H1 (cell line): ENCODE measurements around the gene CCNA1. TPM values are rescaled to one million over a fixed set of nuclear protein-coding genes. Genes with fewer than 3 reads are reported as not detected.

Source experiments
- CTCF ChIA-PET: fragments of 300-600 bp; sonication (Branson Sonifier 250); formaldehyde crosslinking; loops from one replicate; lab custom pipeline; 2021; ENCODE audit not compliant: partially characterized antibody; lab: Charles Lee
- POLR2A ChIA-PET: fragments of 300-600 bp; sonication (Branson Sonifier 250); formaldehyde crosslinking; loops from one replicate; lab custom pipeline; 2021; ENCODE audit warnings: inconsistent platforms; ENCODE audit not compliant: partially characterized antibody; lab: Charles Lee
- DNase-seq, 2 experiments: peaks; one replicate each; pipeline versions ENCODE4 v3.0.0 to v3.0.0-alpha.2; 2010 to 2022; ENCODE audit warnings: low spot score in 2 of 2, low read depth in 1 of 2, mixed read lengths in 1 of 2
- FAIRE-seq: peaks from 2 replicates; lab custom pipeline; 2011; peaks lifted over from hg19 to GRCh38; lab: Jason Lieb, UNC
- H2AFZ ChIP-seq: 2 replicates; pipeline ENCODE4 v1.8.1; 2012; ENCODE audit warnings: low read length, inconsistent platforms
- H2AK5ac ChIP-seq: 2 replicates; pipeline ENCODE4 v1.6.1; 2013; ENCODE audit warnings: low read depth, low read length
- H2BK120ac ChIP-seq: replicated peaks from 2 replicates; pipeline ENCODE3; 2013; ENCODE audit warnings: low read depth, low read length, inconsistent platforms
- H2BK12ac ChIP-seq: 2 replicates; pipeline ENCODE4 v1.6.1; 2013; ENCODE audit warnings: low read depth, low read length
- H2BK15ac ChIP-seq: 2 replicates; pipeline ENCODE4 v1.6.1; 2013; ENCODE audit warnings: low read length
- H2BK20ac ChIP-seq: 2 replicates; pipeline ENCODE4 v1.6.1; 2013; ENCODE audit warnings: low read length
- H2BK5ac ChIP-seq: 2 replicates; pipeline ENCODE4 v1.6.1; 2013; ENCODE audit warnings: low read depth, low read length
- H3K14ac ChIP-seq: 2 replicates; pipeline ENCODE4 v1.6.1; 2013; ENCODE audit warnings: inconsistent platforms; ENCODE audit not compliant: insufficient read length
- H3K18ac ChIP-seq: 2 replicates; pipeline ENCODE4 v1.6.1; 2013; ENCODE audit warnings: low read length; ENCODE audit errors: extremely low read depth
- H3K23ac ChIP-seq: 2 replicates; pipeline ENCODE4 v1.6.1; 2013; ENCODE audit warnings: inconsistent platforms; ENCODE audit not compliant: insufficient read length
- H3K23me2 ChIP-seq: 2 replicates; pipeline ENCODE4 v1.6.1; 2013; ENCODE audit warnings: low read depth, low read length
- H3K27ac ChIP-seq: 2 replicates; pipeline ENCODE4 v1.6.1; 2011; ENCODE audit warnings: low read depth, low read length, inconsistent platforms
- H3K27me3 ChIP-seq, 4 experiments: replicated peaks in 1 of 4; 1 replicate in 1 of 4; 2 replicates in 3 of 4; pipeline versions ENCODE4 v1.6.1 to v1.8.1; 2011 to 2013; ENCODE audit warnings: low read length in 3 of 4, mild to moderate bottlenecking in 3 of 4, inconsistent platforms in 2 of 4, mixed read lengths in 2 of 4, moderate library complexity in 1 of 4; ENCODE audit not compliant: control insufficient read depth in 3 of 4, insufficient read depth in 3 of 4; ENCODE audit errors: extremely low read depth in 1 of 4
- H3K36me3 ChIP-seq, 4 experiments: 2 replicates each; pipeline versions ENCODE4 v1.6.1 to v1.8.1; 2011 to 2013; ENCODE audit warnings: mild to moderate bottlenecking in 4 of 4, low read length in 3 of 4, moderate library complexity in 2 of 4, control low read depth in 1 of 4, inconsistent platforms in 1 of 4; ENCODE audit not compliant: insufficient read depth in 4 of 4, control insufficient read depth in 2 of 4
- H3K4ac ChIP-seq: replicated peaks from 2 replicates; pipeline ENCODE3; 2013; ENCODE audit warnings: low read length, low read depth, mixed read lengths, inconsistent platforms; ENCODE audit not compliant: insufficient read length
- H3K4me1 ChIP-seq, 4 experiments: replicated peaks in 1 of 4; 1 replicate in 1 of 4; 2 replicates in 3 of 4; pipeline versions ENCODE4 v1.6.1 to v1.8.1; 2011 to 2013; ENCODE audit warnings: low read length in 3 of 4, inconsistent platforms in 2 of 4, mixed read lengths in 1 of 4; ENCODE audit not compliant: insufficient read depth in 4 of 4, control insufficient read depth in 3 of 4
- H3K4me2 ChIP-seq, 2 experiments: 2 replicates each; pipeline versions ENCODE4 v1.6.1 to v1.8.1; 2011 to 2013; ENCODE audit warnings: low read depth in 2 of 2, low read length in 2 of 2, control low read depth in 1 of 2, inconsistent platforms in 1 of 2, mild to moderate bottlenecking in 1 of 2; ENCODE audit not compliant: insufficient read depth in 1 of 2
- H3K4me3 ChIP-seq, 4 experiments: fragments of 200-600, 300-600 bp in 1 of 4; sonication (generic), shearing (Covaris generic), sonication (Bioruptor Twin) in 1 of 4; 2 replicates each; pipeline versions ENCODE4 v1.5.1 to v1.8.1; 2011 to 2016; ENCODE audit warnings: low read length in 4 of 4, low read depth in 3 of 4, control low read depth in 2 of 4, inconsistent platforms in 2 of 4, mild to moderate bottlenecking in 2 of 4, mixed read lengths in 1 of 4, moderate library complexity in 1 of 4; ENCODE audit not compliant: insufficient read depth in 2 of 4; ENCODE audit errors: extremely low read depth in 1 of 4
- H3K56ac ChIP-seq: replicated peaks from 2 replicates; pipeline ENCODE3; 2013; ENCODE audit warnings: low read depth, mild to moderate bottlenecking, mixed read lengths, low read length, inconsistent platforms; ENCODE audit not compliant: insufficient read length
- H3K79me1 ChIP-seq: 2 replicates; pipeline ENCODE4 v1.6.1; 2013; ENCODE audit warnings: low read depth, low read length, control low read depth
- H3K79me2 ChIP-seq, 2 experiments: 2 replicates each; pipeline versions ENCODE4 v1.6.1 to v1.8.1; 2012 to 2013; ENCODE audit warnings: low read length in 2 of 2, mild to moderate bottlenecking in 2 of 2, inconsistent platforms in 1 of 2; ENCODE audit not compliant: insufficient read depth in 2 of 2, control insufficient read depth in 1 of 2
- H3K9ac ChIP-seq, 4 experiments: replicated peaks in 1 of 4; 1 replicate in 1 of 4; 2 replicates in 3 of 4; pipeline versions ENCODE4 v1.6.1 to v1.8.1; 2011 to 2013; ENCODE audit warnings: low read depth in 3 of 4, low read length in 3 of 4, control low read depth in 2 of 4, mild to moderate bottlenecking in 2 of 4, moderate library complexity in 2 of 4, inconsistent platforms in 1 of 4; ENCODE audit errors: extremely low read depth in 1 of 4
- H3K9me3 ChIP-seq, 2 experiments: 2 replicates each; pipeline versions ENCODE4 v1.6.1 to v1.8.1; 2012 to 2013; ENCODE audit warnings: mild to moderate bottlenecking in 2 of 2, moderate library complexity in 2 of 2, control low read depth in 1 of 2, inconsistent platforms in 1 of 2, low read depth in 1 of 2, low read length in 1 of 2, mixed read lengths in 1 of 2; ENCODE audit not compliant: insufficient read depth in 2 of 2
- H4K20me1 ChIP-seq, 2 experiments: replicated peaks in 1 of 2; 2 replicates each; pipeline versions ENCODE3 to v1.8.1; 2011 to 2013; ENCODE audit warnings: inconsistent platforms in 2 of 2, low read length in 2 of 2, mild to moderate bottlenecking in 1 of 2; ENCODE audit not compliant: insufficient read depth in 2 of 2, control insufficient read depth in 1 of 2
- H4K5ac ChIP-seq: 2 replicates; pipeline ENCODE4 v1.6.1; 2013; ENCODE audit warnings: low read length, low read depth, mixed read lengths, inconsistent platforms; ENCODE audit not compliant: insufficient read length
- H4K8ac ChIP-seq: 2 replicates; pipeline ENCODE4 v1.8.0; 2013; ENCODE audit warnings: mild to moderate bottlenecking, moderate library complexity, low read length, inconsistent platforms; ENCODE audit not compliant: insufficient read depth; ENCODE audit errors: extremely low read depth
- H4K91ac ChIP-seq: replicated peaks from 2 replicates; pipeline ENCODE3; 2013; ENCODE audit warnings: low read length, mixed read lengths, inconsistent platforms; ENCODE audit not compliant: insufficient read length
- CHD1 ChIP-seq: IDR thresholded peaks from 2 replicates; pipeline ENCODE4 v1.6.1; 2012; ENCODE audit warnings: low read depth, low read length, improper control_type of control experiment
- CREB1 ChIP-seq: IDR thresholded peaks from 2 replicates; pipeline ENCODE4 v1.6.1; 2012; ENCODE audit warnings: inconsistent platforms
- EGR1 ChIP-seq: IDR thresholded peaks from 2 replicates; pipeline ENCODE4 v1.6.1; 2011; ENCODE audit warnings: low read depth, low read length, borderline replicate concordance
- KDM5A ChIP-seq: fragments of 200-600 bp; IDR thresholded peaks from 2 replicates; pipeline ENCODE4 v1.7.1; 2012; ENCODE audit warnings: mild to moderate bottlenecking, low read length, inconsistent platforms, mixed read lengths
- NANOG ChIP-seq: IDR thresholded peaks from 2 replicates; pipeline ENCODE4 v1.6.1; 2011; ENCODE audit warnings: low read length, low read depth, mild to moderate bottlenecking, inconsistent platforms; ENCODE audit not compliant: insufficient read depth, poor library complexity, severe bottlenecking
- NRF1 ChIP-seq: IDR thresholded peaks from 2 replicates; pipeline ENCODE4 v1.6.1; 2011; ENCODE audit warnings: mild to moderate bottlenecking, low read depth, low read length, improper control_type of control experiment
- POLR2AphosphoS5 ChIP-seq: IDR thresholded peaks from 2 replicates; pipeline ENCODE4 v1.6.1; 2011; ENCODE audit warnings: low read depth, low read length
- POU5F1 ChIP-seq: IDR thresholded peaks from 2 replicates; pipeline ENCODE4 v1.6.1; 2011; ENCODE audit warnings: low read depth, mild to moderate bottlenecking, low read length, moderate library complexity
- RBBP5 ChIP-seq: IDR thresholded peaks from 2 replicates; pipeline ENCODE4 v1.7.1; 2012; ENCODE audit warnings: low read depth, mild to moderate bottlenecking, inconsistent platforms, low read length, moderate library complexity, borderline replicate concordance
- RNF2 ChIP-seq: fragments of 200-900, 300-1000 bp; sonication (generic); IDR thresholded peaks from 2 replicates; pipeline ENCODE4 v1.7.1; 2016; ENCODE audit warnings: borderline replicate concordance, low read depth, mild to moderate bottlenecking, antibody characterized with exemption, low read length; ENCODE audit not compliant: poor library complexity, severe bottlenecking; ENCODE audit errors: missing control alignments
- SP1 ChIP-seq: IDR thresholded peaks from 2 replicates; pipeline ENCODE4 v1.6.1; 2011; ENCODE audit warnings: low read depth, low read length
- SP4 ChIP-seq: IDR thresholded peaks from 2 replicates; pipeline ENCODE4 v1.6.1; 2012; ENCODE audit warnings: low read length, inconsistent platforms
- ZNF274 ChIP-seq: IDR thresholded peaks from 2 replicates; pipeline ENCODE4 v1.7.0; 2012; ENCODE audit warnings: low read length, borderline replicate concordance; ENCODE audit errors: extremely low read depth
- WGBS, 2 experiments: shearing (Covaris generic) in 1 of 2; methylation state at CpG; one replicate each; pipeline versions ENCODE4 v1.1.6 to v1.1.7; 2013 to 2015; ENCODE audit warnings: low lambda C conversion rate in 2 of 2, mixed read lengths in 2 of 2, inconsistent platforms in 1 of 2, low coverage in 1 of 2, missing lambda C conversion rate in 1 of 2; ENCODE audit not compliant: insufficient replicate concordance in 2 of 2, insufficient coverage in 1 of 2, insufficient read length in 1 of 2; ENCODE audit errors: extremely low coverage in 1 of 2, missing lambda C conversion rate in 1 of 2; 5-methylcytosine and 5-hydroxymethylcytosine counted together
- polyA plus RNA-seq, 7 experiments: library from polyadenylated mRNA; depleted of rRNA in 3 of 7; stranded (reverse) in 5 of 7; unstranded in 2 of 7; fragments of >200 nt in 5 of 7; fragments of 200-250 nt in 2 of 7; gene quantifications; 1 replicate in 5 of 7; 2 replicates in 1 of 7; 4 replicates in 1 of 7; pipeline versions ENCODE4 v1.2.1 to v1.2.3, GENCODE V29; 2011 to 2013; ENCODE audit warnings: missing spikeins in 2 of 7, mixed read lengths in 2 of 7
- total RNA-seq: library from RNA; stranded (reverse); fragmentation: NEBNext Ultra II Directional; extraction: Animal tissue kit (Norgen Biotek cat#: 25700); gene quantifications from 2 replicates; pipeline ENCODE4 v1.2.1, GENCODE V29; 2021
- TF ChIP-seq, protein P1 (sequence below): IDR thresholded peaks from 2 replicates; pipeline ENCODE4 v1.6.1; 2011; ENCODE audit warnings: low read length, improper control_type of control experiment

CCNA1 gene
- total and polyA plus RNA-seq, 2 of the 8 experiments (the other 6 are each of a cell fraction or from before 2014, with no cell fraction given): 2.2 to 4.1 TPM

GRCh38 chr13:36417331-36417730, 15.0 kb upstream of the CCNA1 start:
- CTCF ChIA-PET: interaction anchor here (0.8 to 3.5 kb wide), 5 partner anchors 17 to 441 kb away, joined by 3 to 15 read pairs (median 4); no protein-coding TSS in a partner anchor
- no peak overlapping the region for H3K23ac ChIP-seq
- no peak overlapping the region for H2BK12ac ChIP-seq
- H3K56ac ChIP-seq: no peak overlapping the region
- H3K4me3 ChIP-seq: no peak overlapping the region
- H4K91ac ChIP-seq: no peak overlapping the region
- no peak overlapping the region for H2BK120ac ChIP-seq
- no peak overlapping the region for H3K14ac ChIP-seq
- POLR2A ChIA-PET: interaction anchor here (1.0 kb wide), 1 partner anchor 583 kb away, joined by 3 read pairs; the partner anchor contains the start of gene EXOSC8
- no peaks in the 10 kb centered on the region for H4K20me1 ChIP-seq
- DNase-seq (no peak), FAIRE-seq (no peak)
- H3K27ac ChIP-seq: no peak overlapping the region
- no peak overlapping the region for H4K5ac ChIP-seq
- H3K9ac ChIP-seq: no peak overlapping the region
- no peak overlapping the region for H2AK5ac ChIP-seq
- no peaks in the 10 kb centered on the region for H3K23me2 ChIP-seq
- H4K8ac ChIP-seq: no peak overlapping the region
- H2BK15ac ChIP-seq: no peak overlapping the region
- no peaks in the 10 kb centered on the region for H3K27me3 ChIP-seq
- H2BK5ac ChIP-seq: no peak overlapping the region
- no peaks in the 10 kb centered on the region for H3K4me1 ChIP-seq
- H3K4me2 ChIP-seq: no peak overlapping the region
- H3K79me2 ChIP-seq: no peaks in the 10 kb centered on the region
- no peak overlapping the region for H3K4ac ChIP-seq
- H3K9me3 ChIP-seq: no peaks in the 10 kb centered on the region
- no peak overlapping the region for H3K18ac ChIP-seq
- no peak overlapping the region for H2AFZ ChIP-seq
- H3K36me3 ChIP-seq: no peaks in the 10 kb centered on the region
- no peak overlapping the region for H2BK20ac ChIP-seq
- WGBS, 2 experiments: 84% methylated on average over 2 of the region's 2 CpGs; no CpG with 5 or more reads in 1 of the 2 experiments
- no peaks in the 10 kb centered on the region for H3K79me1 ChIP-seq
- no peak for TF ChIP-seq NRF1
- TF ChIP-seq POU5F1: no peak
- no peak for TF ChIP-seq SP1
- no peak for TF ChIP-seq POLR2AphosphoS5
- no peak for TF ChIP-seq RBBP5
- TF ChIP-seq CREB1: no peak
- TF ChIP-seq KDM5A: no peak
- TF ChIP-seq EGR1: no peak
- no peak for TF ChIP-seq NANOG
- no peak for TF ChIP-seq RNF2
- no peak for TF ChIP-seq SP4
- no peak for TF ChIP-seq CHD1
- TF ChIP-seq ZNF274: no peak
- TF ChIP-seq, protein P1, sequence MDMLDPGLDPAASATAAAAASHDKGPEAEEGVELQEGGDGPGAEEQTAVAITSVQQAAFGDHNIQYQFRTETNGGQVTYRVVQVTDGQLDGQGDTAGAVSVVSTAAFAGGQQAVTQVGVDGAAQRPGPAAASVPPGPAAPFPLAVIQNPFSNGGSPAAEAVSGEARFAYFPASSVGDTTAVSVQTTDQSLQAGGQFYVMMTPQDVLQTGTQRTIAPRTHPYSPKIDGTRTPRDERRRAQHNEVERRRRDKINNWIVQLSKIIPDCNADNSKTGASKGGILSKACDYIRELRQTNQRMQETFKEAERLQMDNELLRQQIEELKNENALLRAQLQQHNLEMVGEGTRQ: no peak
